Naive thymus-derived CD4-positive, alpha-beta T cell (primary cell): ENCODE data around the gene ADORA1. TPM values are rescaled to one million over a fixed set of nuclear protein-coding genes. Genes with fewer than 3 reads are reported as not detected.

Experiments used
- ATAC-seq: fragments of 150-1000 bp; cut with Tn5 transposase; 2 replicates; pipeline ENCODE4 v1.10.0; 2021; ENCODE audit warnings: mild to moderate bottlenecking, moderate library complexity
- CTCF ChIA-PET: fragments of 350-600 bp; sonication (Branson Sonifier 250); formaldehyde crosslinking; loops from one replicate; lab custom pipeline; 2021; ENCODE audit warnings: antibody characterized with exemption; lab: Charles Lee
- POLR2A ChIA-PET: fragments of 350-600 bp; sonication (Branson Sonifier 250); formaldehyde crosslinking; loops from one replicate; lab custom pipeline; 2021; ENCODE audit warnings: antibody characterized with exemption, inconsistent platforms; lab: Charles Lee
- DNase-seq, 9 donors: peaks; one replicate each; pipeline versions ENCODE4 v3.0.0 to v3.0.0-alpha.2; 2020 to 2022; ENCODE audit warnings: mixed read lengths in 1 of 9
- H3K27ac ChIP-seq: one replicate; pipeline ENCODE4 v1.7.0; 2013; ENCODE audit warnings: mild to moderate bottlenecking, low read depth, low read length, moderate library complexity
- H3K27me3 ChIP-seq, 2 donors: one replicate each; pipeline ENCODE4 v1.7.0; 2013; ENCODE audit warnings: low read length in 2 of 2, mild to moderate bottlenecking in 2 of 2, moderate library complexity in 2 of 2; ENCODE audit not compliant: control insufficient read depth in 2 of 2, insufficient read depth in 2 of 2
- H3K36me3 ChIP-seq, 3 experiments: 1 replicate in 2 of 3; 2 replicates in 1 of 3; pipeline ENCODE4 v1.7.0; 2013; ENCODE audit warnings: low read length in 3 of 3, mild to moderate bottlenecking in 3 of 3, moderate library complexity in 1 of 3; ENCODE audit not compliant: insufficient read depth in 3 of 3, control insufficient read depth in 2 of 3
- H3K4me1 ChIP-seq, 2 donors: one replicate each; pipeline ENCODE4 v1.7.0; 2013; ENCODE audit warnings: low read length in 2 of 2, mild to moderate bottlenecking in 2 of 2, moderate library complexity in 1 of 2; ENCODE audit not compliant: control insufficient read depth in 2 of 2, insufficient read depth in 2 of 2
- H3K4me3 ChIP-seq: 2 replicates; pipeline ENCODE4 v1.7.0; 2013; ENCODE audit warnings: mild to moderate bottlenecking, low read length
- H3K9me3 ChIP-seq, 3 experiments: 1 replicate in 2 of 3; 2 replicates in 1 of 3; pipeline ENCODE4 v1.7.0; 2013; ENCODE audit warnings: low read length in 3 of 3; ENCODE audit not compliant: control insufficient read depth in 2 of 3
- H3K27ac Mint-ChIP-seq, 9 donors: one replicate each; pipeline ENCODE4 v1.8.0; 2020 to 2022; ENCODE audit warnings: mixed read lengths in 9 of 9, mild to moderate bottlenecking in 8 of 9, moderate library complexity in 5 of 9, inconsistent platforms in 2 of 9
- H3K27me3 Mint-ChIP-seq, 5 donors: one replicate each; pipeline ENCODE4 v1.8.0; 2021 to 2022; ENCODE audit warnings: mixed read lengths in 5 of 5, mild to moderate bottlenecking in 1 of 5
- H3K36me3 Mint-ChIP-seq, 5 donors: one replicate each; pipeline ENCODE4 v1.8.0; 2020 to 2022; ENCODE audit warnings: mixed read lengths in 5 of 5, mild to moderate bottlenecking in 3 of 5, inconsistent platforms in 1 of 5
- H3K4me1 Mint-ChIP-seq, 7 donors: one replicate each; pipeline ENCODE4 v1.8.0; 2020 to 2022; ENCODE audit warnings: mixed read lengths in 7 of 7, mild to moderate bottlenecking in 3 of 7, inconsistent platforms in 1 of 7
- H3K4me3 Mint-ChIP-seq, 10 donors: one replicate each; pipeline ENCODE4 v1.8.0; 2020 to 2022; ENCODE audit warnings: mild to moderate bottlenecking in 10 of 10, mixed read lengths in 10 of 10, moderate library complexity in 6 of 10, inconsistent platforms in 2 of 10
- H3K9me3 Mint-ChIP-seq, 11 donors: one replicate each; pipeline ENCODE4 v1.8.0; 2020 to 2022; ENCODE audit warnings: mixed read lengths in 11 of 11, mild to moderate bottlenecking in 4 of 11, inconsistent platforms in 1 of 11, moderate library complexity in 1 of 11
- intact Hi-C, 2 donors: fragments of 100-400 bp; cut with micrococcal nuclease; formaldehyde crosslinking; loops; one replicate each; pipeline ENCODE4 v1.15.1; 2023
- polyA plus RNA-seq, 2 donors: library from polyadenylated mRNA; unstranded; fragments of 300-500 nt; fragmentation: Illumina TruSeq; gene quantifications; one replicate each; pipeline ENCODE4 v1.2.3, GENCODE V29; 2021
- total RNA-seq, 6 experiments: library from RNA in 5 of 6; stranded (reverse) in 5 of 6; gene quantifications; 1 replicate in 5 of 6; 2 replicates in 1 of 6; pipeline ENCODE4 v1.2.3 and lab custom pipeline; 2021 to 2026

The ADORA1 gene
- total and polyA plus RNA-seq, 7 experiments from 2014 or later = 0.44 TPM; not detected in 6

- H3K36me3 Mint-ChIP-seq = peaks cover 0 to 9% (median 0%) of the 10 kb centered on the region in 5 donors
- POLR2A ChIA-PET = no interaction called here
- no peak for ATAC-seq
- no peak overlapping the region for H3K4me3 ChIP-seq
- H3K27me3 ChIP-seq = no peaks in the 10 kb centered on the region
- no peak overlapping the region for H3K27ac ChIP-seq
- intact Hi-C loops = no loop called here
- peaks cover 0 to 35% (median 20%) of the 10 kb centered on the region in 5 donors for H3K27me3 Mint-ChIP-seq
- no peak overlapping the region for H3K4me3 Mint-ChIP-seq
- CTCF ChIA-PET = no interaction called here
- no peaks in the 10 kb centered on the region for H3K4me1 ChIP-seq
- H3K4me1 Mint-ChIP-seq = peaks cover 0 to 4% (median 0%) of the 10 kb centered on the region in 7 donors
- H3K9me3 Mint-ChIP-seq = peaks cover 0 to 21% (median 6%) of the 10 kb centered on the region in 11 donors
- H3K9me3 ChIP-seq = no peaks in the 10 kb centered on the region
- no peak overlapping the region for H3K27ac Mint-ChIP-seq
- no peak for DNase-seq
- H3K36me3 ChIP-seq = no peaks in the 10 kb centered on the region
These were observed 34.2 kb downstream of the ADORA1 start for GRCh38 chr1:203161703-203162102.

- no peaks in the 10 kb centered on the region for H3K36me3 ChIP-seq
- Mint-ChIP-seq H3K27ac (no peak overlapping the region), H3K9me3 (peaks cover 0 to 21% (median 6%) of the 10 kb centered on the region in 11 donors), H3K4me3 (no peak overlapping the region), H3K4me1 (peaks cover 0 to 4% (median 0%) of the 10 kb centered on the region in 7 donors), H3K27me3 (peaks cover 0 to 35% (median 20%) of the 10 kb centered on the region in 5 donors), H3K36me3 (peaks cover 0 to 9% (median 0%) of the 10 kb centered on the region in 5 donors)
- H3K4me1 ChIP-seq = no peaks in the 10 kb centered on the region
- H3K9me3 ChIP-seq = no peaks in the 10 kb centered on the region
- ATAC-seq (peak; percentile 35), DNase-seq (no peak)
- ChIA-PET CTCF (no interaction called here), POLR2A (no interaction called here)
- no peak overlapping the region for H3K4me3 ChIP-seq
- intact Hi-C loops = no loop called here
- no peaks in the 10 kb centered on the region for H3K27me3 ChIP-seq
- no peak overlapping the region for H3K27ac ChIP-seq
These were observed 34.9 kb downstream of the ADORA1 start for GRCh38 chr1:203162403-203162802.

- DNase-seq = no peak
- intact Hi-C loops = no loop called here
- H3K27me3 ChIP-seq = no peaks in the 10 kb centered on the region
- Mint-ChIP-seq H3K9me3 (peaks cover 0 to 6% (median 0%) of the 10 kb centered on the region in 11 donors), H3K36me3 (no peaks in the 10 kb centered on the region), H3K4me3 (no peak overlapping the region), H3K4me1 (peaks cover 0 to 4% (median 0%) of the 10 kb centered on the region in 7 donors), H3K27me3 (peaks cover 0 to 32% (median 14%) of the 10 kb centered on the region in 5 donors), H3K27ac (no peak overlapping the region)
- H3K4me3 ChIP-seq = no peak overlapping the region
- H3K9me3 ChIP-seq = no peaks in the 10 kb centered on the region
- ChIA-PET POLR2A (no interaction called here), CTCF (interaction anchor here (0.6 kb wide), 1 partner anchor 9 kb away, joined by 3 read pairs; no protein-coding TSS in a partner anchor)
- no peak overlapping the region for H3K27ac ChIP-seq
- peak; percentile 58 for ATAC-seq
- no peaks in the 10 kb centered on the region for H3K4me1 ChIP-seq
- no peaks in the 10 kb centered on the region for H3K36me3 ChIP-seq
These were observed 36.5 kb downstream of the ADORA1 start for GRCh38 chr1:203163891-203164635.

GRCh38 chr1:203165101-203165799, 37.7 kb downstream of the ADORA1 start:
- Histone ChIP-seq H3K4me3 (no peak overlapping the region), H3K9me3 (no peaks in the 10 kb centered on the region), H3K27ac (no peak overlapping the region), H3K27me3 (no peaks in the 10 kb centered on the region), H3K4me1 (no peaks in the 10 kb centered on the region), H3K36me3 (no peaks in the 10 kb centered on the region)
- Mint-ChIP-seq H3K4me1 (peaks cover 0 to 4% (median 0%) of the 10 kb centered on the region in 7 donors), H3K9me3 (peaks cover 0 to 1% (median 0%) of the 10 kb centered on the region in 11 donors), H3K4me3 (no peak overlapping the region), H3K27ac (no peak overlapping the region), H3K27me3 (peaks cover 0 to 32% (median 10%) of the 10 kb centered on the region in 5 donors), H3K36me3 (no peaks in the 10 kb centered on the region)
- no peak for DNase-seq
- CTCF ChIA-PET = no interaction called here
- intact Hi-C loops = no loop called here
- ATAC-seq = no peak
- POLR2A ChIA-PET = no interaction called here

GRCh38 chr1:203165800-203166161, 38.3 kb downstream of the ADORA1 start:
- no peaks in the 10 kb centered on the region for H3K4me1 ChIP-seq
- ATAC-seq (no peak), DNase-seq (no peak)
- Mint-ChIP-seq H3K4me1 (peaks cover 0 to 4% (median 0%) of the 10 kb centered on the region in 7 donors), H3K36me3 (no peaks in the 10 kb centered on the region), H3K4me3 (no peak overlapping the region), H3K27ac (no peak overlapping the region), H3K9me3 (peaks cover 0 to 1% (median 0%) of the 10 kb centered on the region in 11 donors), H3K27me3 (peaks cover 0 to 32% (median 10%) of the 10 kb centered on the region in 5 donors)
- ChIA-PET CTCF (no interaction called here), POLR2A (no interaction called here)
- no peak overlapping the region for H3K27ac ChIP-seq
- H3K4me3 ChIP-seq = no peak overlapping the region
- H3K27me3 ChIP-seq = no peaks in the 10 kb centered on the region
- intact Hi-C loops = no loop called here
- no peaks in the 10 kb centered on the region for H3K9me3 ChIP-seq
- H3K36me3 ChIP-seq = no peaks in the 10 kb centered on the region

GRCh38 chr1:203166192-203166940, 38.8 kb downstream of the ADORA1 start:
- H3K27ac ChIP-seq = no peak overlapping the region
- no peaks in the 10 kb centered on the region for H3K4me1 ChIP-seq
- ChIA-PET POLR2A (no interaction called here), CTCF (interaction anchor here (1.0 kb wide), 1 partner anchor 13 kb away, joined by 3 read pairs; no protein-coding TSS in a partner anchor)
- no peaks in the 10 kb centered on the region for H3K27me3 ChIP-seq
- H3K4me1 Mint-ChIP-seq = peaks cover 0 to 4% (median 0%) of the 10 kb centered on the region in 7 donors
- H3K9me3 ChIP-seq = no peaks in the 10 kb centered on the region
- H3K36me3 ChIP-seq = no peaks in the 10 kb centered on the region
- H3K27ac Mint-ChIP-seq = no peak overlapping the region
- ATAC-seq (no peak), DNase-seq (no peak)
- H3K27me3 Mint-ChIP-seq = peaks cover 0 to 32% (median 10%) of the 10 kb centered on the region in 5 donors
- no peaks in the 10 kb centered on the region for H3K36me3 Mint-ChIP-seq
- peaks cover 0 to 1% (median 0%) of the 10 kb centered on the region in 11 donors for H3K9me3 Mint-ChIP-seq
- intact Hi-C loops = no loop called here
- H3K4me3 Mint-ChIP-seq = no peak overlapping the region
- H3K4me3 ChIP-seq = no peak overlapping the region
